GM21717 (cell line): ENCODE measurements around the gene FAM50A.
A peak's percentile ranks its signal among the peaks of the same experiment; 100 is the strongest.
"Not testable (repeated sequence)": the region's sequence is repeated elsewhere in the genome, so short reads cannot be mapped to it uniquely, and the experiment has no call there.

Experiments
- ATAC-seq: cut with Tn5 transposase; IDR thresholded peaks from one replicate; pipeline ENCODE4 v1.9.1; 2021; ENCODE audit warnings: mild to moderate bottlenecking, moderate library complexity; ENCODE audit not compliant: unreplicated experiment

Gene FAM50A, protein sequence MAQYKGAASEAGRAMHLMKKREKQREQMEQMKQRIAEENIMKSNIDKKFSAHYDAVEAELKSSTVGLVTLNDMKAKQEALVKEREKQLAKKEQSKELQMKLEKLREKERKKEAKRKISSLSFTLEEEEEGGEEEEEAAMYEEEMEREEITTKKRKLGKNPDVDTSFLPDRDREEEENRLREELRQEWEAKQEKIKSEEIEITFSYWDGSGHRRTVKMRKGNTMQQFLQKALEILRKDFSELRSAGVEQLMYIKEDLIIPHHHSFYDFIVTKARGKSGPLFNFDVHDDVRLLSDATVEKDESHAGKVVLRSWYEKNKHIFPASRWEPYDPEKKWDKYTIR

DNA sequence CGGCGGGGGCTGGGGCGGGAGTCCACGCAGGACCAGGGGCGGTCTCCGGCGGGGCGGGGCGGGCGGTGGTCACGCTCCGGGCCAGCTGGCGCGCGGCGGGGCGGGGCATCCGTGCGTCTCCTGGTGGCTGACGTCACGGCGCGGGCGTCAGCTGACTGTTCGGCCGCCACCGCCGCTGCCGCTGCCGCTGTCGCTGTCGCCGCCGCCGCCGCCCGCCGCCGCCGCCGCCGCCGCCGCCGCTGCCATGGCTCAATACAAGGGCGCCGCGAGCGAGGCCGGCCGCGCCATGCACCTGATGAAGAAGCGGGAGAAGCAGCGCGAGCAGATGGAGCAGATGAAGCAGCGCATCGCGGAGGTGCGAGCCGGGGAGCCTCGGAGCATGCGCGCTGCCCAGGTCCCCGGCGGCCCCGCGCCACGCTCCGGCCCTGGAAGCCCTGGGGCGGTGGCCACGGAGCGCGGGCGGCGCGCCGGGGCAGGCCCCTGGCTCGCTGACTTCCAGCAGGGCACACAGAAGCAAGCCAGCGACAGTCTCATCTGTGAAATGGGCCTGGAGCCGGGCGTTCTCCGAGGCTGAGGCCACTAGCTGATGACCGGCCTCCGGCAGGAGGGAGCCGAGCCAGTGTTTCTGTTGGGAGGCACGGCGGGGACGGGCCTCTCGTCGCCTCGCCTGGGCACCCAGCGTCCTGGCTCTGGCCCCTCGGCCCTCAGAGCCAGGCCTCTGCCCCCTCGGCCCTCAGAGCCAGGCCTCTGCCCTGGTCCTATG is at the start of gene FAM50A:
TSS of gene FAM50A (plus strand) at position 150 of the 763 bp plus-strand sequence. CDS start at position 245, 95 bp downstream.
- ATAC-seq, result peak; percentile 52

DNA sequence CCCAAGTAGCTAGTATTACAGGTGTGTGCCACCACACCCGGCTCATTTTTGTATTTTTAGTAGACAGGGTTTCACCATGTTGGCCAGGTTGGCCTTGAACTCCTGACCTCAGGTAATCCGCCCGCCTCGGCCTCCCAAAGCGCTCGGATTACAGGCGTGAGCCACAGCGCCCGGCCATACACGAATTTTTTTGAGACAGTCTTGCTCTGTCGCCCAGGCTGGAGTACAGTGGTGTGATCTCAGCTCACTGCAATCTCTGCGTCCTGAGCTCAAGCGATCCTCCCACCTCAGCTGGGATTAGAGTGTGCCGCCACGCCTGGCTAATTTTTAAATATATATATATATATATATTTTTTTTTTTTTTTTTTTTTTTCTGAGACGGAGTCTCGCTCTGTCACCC is 47.6 kb upstream of the FAM50A start:
- ATAC-seq, result not testable (repeated sequence)

DNA sequence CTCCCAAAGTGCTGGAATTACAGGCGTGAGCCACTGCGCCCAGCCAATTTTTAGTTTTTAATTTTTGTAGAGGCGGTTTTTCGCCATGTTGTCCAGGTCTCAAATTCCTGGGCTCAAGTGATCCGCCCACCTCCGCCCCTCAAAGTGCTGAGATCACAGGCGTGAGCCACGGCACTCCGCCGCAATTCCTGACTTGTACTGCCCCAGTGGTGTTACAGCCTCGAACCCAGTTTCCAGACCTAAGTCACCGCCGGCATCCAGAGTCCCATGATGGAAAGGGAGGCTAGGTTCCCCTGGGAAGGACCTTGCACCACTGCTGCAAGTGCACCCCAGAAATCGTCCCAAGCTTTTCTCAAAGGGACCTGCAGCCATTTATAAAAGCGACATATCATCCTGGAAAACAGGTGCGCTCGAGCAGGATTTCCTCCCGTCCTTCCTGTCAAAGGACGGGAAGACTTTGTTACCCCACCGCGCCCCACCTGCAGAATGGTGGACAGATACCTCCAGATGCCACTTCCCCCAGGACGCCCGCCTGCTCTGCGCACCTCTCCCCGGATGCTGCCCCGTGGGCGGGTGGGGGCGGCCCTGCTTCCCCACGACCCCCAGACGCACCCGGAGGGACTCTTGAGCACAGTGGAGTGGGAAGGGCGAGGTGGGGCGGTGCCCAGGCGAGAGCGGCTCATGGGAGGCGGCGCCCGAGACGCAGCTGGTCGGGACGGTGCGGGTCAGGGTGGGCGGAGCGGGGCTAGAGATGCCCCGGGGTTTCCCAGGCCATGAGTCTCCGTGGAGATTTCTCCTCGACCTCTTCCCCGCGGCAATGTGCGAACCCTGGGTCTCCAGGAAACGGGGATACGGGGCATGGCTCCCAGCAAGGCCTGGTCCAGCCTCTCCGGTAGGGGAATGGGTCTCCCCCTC is 46.7 kb upstream of the FAM50A start:
- ATAC-seq, result peak; percentile 47

DNA sequence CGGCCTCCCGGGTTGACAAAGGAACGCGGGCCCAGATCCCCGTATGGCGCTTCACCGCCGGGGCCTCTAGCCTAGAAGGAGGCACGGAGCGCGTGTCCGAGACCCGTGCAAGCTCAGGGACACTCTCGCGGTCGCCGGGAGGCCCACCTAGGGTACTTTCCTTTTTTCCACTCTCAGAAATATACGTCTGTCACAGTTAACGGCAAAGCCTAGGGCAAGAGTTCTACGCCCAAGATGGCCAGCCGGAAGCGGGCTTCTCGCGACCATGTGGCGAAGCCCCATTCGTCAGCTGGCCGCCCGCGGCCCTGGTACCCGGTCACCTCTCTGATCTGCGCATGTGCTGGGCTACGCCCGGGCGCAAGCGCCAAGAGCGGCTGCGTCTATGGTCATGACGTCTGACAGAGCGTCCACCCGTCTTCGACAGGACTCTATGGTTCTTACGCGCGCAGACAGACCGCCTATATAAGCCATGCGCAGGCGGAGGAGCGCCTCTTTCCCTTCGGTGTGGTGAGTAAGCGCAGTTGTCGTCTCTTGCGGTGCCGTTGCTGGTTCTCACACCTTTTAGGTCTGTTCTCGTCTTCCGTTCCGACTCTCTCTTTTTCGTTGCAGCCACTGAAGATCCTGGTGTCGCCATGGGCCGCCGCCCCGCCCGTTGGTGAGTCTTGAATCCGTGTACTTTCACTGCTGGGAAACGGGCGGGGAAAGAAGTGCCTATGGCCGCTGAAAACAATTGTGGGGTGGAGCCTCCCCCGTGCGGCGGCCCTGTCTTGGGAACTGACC is 45.9 kb upstream of the FAM50A start, which contains the start of gene RPL10:
TSS of gene RPL10 (plus strand) at position 490 of the 780 bp plus-strand sequence. CDS start at position 633, 143 bp downstream.
- ATAC-seq, result peak; percentile 65

DNA sequence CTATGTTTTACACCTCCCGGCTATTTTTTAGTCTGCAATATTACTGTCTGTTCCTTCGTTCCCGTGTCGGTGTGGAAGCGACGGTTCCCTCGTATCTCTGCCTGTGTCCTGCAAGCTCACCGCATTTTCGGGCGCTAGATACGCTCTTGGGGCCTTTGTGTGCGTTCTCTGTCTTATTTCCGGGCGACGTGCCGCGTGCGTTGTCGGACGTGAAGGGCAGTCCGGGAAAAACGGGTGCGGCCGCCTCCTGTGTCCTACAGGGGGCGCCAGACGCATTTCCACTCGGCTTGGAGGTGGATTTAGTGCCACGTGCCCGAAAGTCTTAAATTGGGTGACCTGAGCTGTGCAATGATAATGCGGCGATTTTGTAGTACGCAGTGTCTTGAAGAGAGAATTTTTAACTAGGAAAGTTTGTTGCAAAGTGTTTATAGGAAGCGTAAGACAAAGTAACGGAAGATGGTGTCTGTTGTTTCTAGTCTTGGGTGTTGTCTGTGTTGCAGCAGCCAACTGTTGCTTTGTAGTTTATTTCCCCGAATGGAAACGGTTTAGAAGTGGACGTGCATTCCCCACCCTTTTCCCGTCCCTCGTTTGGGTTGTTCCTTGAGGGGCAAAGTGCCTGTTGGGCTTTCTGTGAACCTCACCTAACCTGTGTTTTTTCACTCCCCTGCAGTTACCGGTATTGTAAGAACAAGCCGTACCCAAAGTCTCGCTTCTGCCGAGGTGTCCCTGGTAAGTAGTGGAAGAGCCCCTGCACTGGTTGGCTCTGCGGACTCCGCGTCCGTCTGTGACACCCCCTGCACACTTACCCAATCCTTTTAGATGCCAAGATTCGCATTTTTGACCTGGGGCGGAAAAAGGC is 45.0 kb upstream of the FAM50A start:
- peak; percentile 17 for ATAC-seq

DNA sequence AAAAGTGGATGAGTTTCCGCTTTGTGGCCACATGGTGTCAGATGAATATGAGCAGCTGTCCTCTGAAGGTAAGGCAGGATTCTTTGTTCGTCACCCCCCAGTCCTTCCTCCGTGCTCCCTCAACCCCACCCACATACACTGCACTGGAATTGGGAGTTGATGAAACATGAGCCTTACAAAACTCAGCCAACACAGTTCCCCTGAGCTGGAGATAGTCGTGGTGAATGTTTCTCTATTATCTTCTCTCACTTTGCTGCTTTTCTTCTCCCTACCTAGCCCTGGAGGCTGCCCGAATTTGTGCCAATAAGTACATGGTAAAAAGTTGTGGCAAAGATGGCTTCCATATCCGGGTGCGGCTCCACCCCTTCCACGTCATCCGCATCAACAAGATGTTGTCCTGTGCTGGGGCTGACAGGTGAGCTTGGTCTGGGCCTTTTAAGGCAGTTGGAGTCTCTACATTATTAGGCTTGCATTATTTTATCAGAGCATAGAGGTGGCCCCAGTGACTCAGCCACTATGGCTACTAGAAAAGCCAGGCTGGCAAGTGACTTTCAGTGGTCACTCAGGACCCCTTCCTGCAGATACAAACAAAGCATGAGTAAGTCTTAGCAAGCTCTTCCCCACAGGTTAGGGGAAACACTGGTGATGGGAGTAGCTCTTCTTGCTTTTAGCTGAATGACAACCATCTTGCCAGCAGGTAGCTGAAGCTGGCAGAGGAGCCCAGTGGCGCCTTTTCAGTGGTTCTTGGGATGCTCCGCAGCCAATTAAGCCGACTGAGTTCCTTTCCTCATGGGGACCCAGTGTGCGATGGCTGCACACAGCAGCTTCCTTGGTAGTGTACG is 44.2 kb upstream of the FAM50A start:
- no peak for ATAC-seq

DNA sequence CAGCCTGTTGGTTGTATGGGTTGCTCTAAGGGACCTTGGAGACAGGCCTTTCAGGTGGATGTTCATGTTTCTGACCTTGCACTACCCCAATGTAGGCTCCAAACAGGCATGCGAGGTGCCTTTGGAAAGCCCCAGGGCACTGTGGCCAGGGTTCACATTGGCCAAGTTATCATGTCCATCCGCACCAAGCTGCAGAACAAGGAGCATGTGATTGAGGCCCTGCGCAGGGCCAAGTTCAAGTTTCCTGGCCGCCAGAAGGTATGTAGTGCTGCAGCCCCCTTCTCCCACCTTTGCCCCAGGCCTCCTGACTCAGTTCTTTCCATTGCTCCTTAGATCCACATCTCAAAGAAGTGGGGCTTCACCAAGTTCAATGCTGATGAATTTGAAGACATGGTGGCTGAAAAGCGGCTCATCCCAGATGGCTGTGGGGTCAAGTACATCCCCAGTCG is 43.5 kb upstream of the FAM50A start:
- not testable (repeated sequence) for ATAC-seq

DNA sequence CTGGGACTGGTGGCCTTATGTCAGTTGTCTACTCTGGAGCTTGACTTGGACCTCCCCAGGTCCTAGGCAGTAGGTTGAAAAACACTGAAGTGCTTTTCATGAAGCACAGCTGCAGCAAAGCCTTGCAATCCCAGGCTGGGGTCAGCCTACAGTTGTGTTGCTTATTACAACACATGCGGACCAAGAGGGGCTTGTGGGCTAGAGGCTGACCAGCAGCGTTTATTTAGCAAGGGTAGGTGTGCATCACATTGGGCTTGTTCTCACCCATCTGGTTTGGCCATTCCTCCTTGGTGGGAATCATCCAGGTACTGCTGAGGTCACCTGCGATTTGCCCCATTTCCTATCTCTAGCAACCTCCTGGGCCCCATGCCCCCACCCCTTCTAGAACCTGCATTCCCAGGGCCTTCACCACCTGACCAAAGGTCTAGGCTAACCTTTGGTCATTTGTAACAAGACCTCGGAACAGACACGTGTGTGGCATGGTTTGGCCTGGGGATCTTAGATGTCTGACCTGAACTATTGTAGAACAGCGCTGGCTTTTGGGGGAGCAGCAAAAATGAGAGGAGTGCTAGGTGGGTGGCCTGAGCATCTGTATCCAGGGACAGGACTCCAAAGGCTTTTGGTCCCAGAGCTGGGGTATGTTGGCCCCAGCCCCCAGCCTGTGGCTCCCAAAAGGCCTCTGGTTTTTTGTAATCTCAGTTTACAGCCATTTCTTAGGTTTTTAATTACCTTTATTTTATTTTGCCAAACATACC is 42.7 kb upstream of the FAM50A start:
- ATAC-seq, result no peak

DNA sequence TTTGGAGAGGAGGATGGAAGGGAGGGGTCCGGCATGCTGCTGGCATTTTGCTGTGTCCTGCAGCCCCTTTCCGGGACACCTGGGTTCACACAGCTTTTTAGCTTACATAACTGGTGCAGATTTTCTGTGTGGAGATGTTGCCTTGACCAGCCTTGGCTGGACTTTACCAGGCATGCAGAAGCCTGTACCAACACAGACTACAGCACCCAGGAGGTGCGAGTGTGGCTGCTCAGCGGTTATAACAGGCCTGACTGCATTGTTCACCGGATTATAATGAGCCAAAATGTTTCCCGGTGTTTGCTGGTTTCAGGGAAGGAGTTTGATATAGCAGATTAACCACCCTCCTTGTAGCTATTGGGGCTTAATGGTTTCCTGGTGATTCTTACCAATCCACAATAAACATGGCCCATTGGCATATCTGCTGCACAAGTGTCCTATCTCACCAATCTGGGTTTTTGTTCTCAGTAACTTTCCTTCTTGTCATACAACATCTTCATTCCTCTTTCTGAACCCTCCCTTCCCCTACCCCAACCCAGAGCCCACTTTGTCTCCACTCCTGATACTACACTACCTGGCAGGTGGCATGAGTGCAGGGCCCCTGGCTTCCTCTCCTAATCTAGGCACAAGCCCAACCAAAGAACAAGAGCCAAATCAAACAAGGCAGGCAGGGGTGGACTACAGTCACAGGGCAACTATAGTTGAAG is 41.9 kb upstream of the FAM50A start:
- ATAC-seq, result no peak

DNA sequence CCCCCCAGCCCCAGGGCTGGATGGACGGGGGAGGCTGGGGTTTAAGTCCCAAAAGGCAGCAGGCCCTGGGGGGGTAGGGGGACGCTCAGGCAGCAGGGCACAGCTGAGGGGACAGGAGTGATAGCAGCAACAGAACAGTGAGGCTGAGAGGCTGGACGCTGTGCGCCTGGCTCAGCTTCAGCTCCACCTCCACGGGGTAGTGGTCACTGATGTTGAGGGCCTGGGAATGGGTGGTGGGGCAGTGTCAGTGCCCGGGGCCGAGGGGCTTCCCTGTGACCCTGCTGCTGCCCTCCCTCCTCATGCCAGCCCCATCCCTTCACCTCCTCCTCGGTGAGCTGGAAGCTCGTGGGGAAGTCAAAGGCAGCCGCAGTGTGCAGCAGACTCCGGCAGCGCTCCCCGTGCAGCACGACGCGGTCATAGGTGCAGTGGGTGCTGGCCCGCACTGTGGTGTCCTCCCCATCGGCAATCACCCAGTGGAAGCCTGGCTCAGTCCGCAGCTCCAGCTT is 41.3 kb upstream of the FAM50A start:
- ATAC-seq, result no peak

DNA sequence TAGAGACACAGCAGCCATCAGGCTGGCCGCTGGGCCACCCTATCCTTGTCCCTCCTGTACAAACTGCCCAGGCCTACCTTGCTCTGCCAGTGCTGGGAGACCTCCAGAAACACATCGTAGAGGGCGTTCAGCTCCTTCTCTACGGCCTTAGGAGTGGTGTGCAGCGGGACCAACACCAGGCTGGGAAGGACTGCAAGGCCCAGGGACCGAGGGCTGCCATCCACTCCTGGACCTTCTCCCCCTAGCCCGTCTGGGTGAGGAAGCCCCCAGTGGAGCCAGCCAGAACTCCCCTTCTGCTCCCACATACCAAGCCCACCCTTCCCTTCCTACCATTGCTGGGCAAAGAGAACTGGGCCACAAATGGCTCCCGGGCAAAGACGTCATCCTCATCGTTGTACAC is 40.7 kb upstream of the FAM50A start:
- no peak for ATAC-seq

DNA sequence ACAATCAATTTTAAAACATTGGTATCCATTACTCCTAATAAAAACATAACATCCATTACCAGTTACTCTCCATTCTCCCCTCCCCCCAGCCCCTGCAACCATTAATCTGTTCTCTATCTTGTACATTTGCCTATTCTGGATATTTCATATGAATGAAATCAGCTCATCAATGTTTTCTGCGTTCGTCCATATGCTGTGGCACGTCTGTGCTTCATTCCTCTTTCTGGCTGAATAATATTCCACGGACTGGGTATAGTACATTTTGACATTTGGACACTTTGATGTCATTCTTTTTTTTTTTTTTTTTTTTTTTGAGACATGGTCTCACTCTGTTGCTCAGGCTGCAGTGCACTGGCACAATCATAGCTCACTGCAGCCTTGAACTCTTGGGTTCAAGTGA is 40.1 kb upstream of the FAM50A start:
- ATAC-seq, result no peak

DNA sequence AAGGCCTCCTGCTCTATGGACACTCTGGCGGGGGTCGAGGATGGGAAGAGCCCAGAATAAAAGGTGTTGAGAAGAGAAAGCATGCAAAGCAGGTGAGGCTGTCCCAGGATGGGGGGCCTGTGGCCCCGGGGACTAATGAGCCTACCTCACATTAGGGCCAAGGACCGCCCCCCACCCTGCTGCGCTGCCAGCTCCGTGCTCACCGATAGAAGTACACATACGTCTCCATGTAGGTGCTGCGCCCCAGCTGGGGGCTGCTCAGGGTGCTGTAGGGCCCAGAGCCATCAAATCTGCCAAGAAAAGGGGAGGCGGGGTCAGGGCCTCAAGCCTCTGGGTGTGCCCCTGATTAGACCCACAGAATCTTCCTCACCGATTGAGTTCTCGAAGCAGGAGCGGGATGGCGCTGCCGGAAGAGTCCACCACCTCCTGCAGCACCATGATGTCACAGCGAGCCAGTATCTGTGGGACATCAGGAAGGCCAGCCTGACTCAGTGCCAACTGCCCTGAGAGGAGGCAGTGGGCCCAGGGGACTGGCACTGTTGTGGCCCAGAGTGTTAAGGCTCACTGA is 39.2 kb upstream of the FAM50A start:
- no peak for ATAC-seq

DNA sequence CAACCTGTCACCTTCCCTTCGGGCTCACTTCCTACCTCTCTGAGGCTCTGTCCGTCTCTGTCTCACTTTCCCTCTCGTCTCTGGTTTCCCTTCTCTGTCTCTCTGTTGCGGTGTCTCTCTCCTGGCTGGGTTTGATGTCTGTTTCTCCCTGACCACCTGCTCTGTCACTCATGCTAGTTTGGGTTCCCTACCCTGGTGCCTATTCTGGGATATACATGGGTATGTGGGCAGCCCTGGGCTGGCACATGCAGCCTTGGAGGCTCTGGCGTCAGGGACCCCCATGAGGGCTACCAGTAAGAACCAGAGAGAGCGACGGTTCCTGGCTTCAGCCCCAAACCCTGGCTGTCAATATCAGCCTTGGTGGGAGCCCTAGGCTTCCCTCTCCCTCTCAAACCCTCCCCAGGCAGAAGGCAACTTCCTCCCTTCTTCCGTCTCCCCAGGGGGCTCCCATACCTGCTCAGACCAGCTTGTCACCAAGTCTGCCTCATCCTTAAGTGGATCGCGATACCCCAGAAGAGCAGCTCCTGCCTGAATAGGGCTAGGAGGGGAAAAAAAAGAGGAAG is 35.2 kb upstream of the FAM50A start:
- ATAC-seq, result no peak

DNA sequence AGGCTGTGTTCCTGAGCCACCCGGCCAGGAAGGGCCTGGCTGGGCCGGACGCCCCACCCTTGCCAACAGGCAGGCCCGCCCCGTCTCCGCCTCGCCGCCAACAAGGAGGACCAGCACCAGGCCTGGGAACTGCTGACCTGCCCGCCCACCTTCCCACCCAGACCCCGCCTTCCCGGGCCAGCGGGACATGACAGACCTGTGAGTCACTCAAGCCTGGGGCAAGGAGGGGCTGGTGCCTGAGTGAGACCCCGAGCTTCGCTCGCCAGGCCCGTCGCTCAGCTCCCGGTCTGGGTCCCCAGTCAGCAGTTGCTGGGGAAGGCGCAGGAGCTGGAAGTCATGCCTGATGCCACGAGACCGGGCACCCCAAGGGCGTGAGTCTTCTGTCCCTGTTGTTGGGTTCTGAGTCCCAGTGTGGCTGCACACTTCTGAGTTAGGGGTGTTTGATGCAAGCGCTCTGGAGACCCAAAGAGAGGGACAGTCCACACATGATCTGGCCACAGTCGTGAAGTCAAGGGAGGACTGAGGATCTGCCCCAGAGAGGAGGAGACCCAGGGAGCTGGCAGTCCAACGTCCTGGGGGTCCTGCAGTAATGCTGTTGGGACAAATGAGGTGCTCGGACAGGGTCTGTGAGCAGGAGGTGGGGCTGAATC is 34.6 kb upstream of the FAM50A start, which contains the start of gene DNASE1L1:
TSS of gene DNASE1L1 (minus strand) at position 33 of the 650 bp plus-strand sequence. CDS start 3,686 bp downstream, outside the sequence.
- no peak for ATAC-seq

DNA sequence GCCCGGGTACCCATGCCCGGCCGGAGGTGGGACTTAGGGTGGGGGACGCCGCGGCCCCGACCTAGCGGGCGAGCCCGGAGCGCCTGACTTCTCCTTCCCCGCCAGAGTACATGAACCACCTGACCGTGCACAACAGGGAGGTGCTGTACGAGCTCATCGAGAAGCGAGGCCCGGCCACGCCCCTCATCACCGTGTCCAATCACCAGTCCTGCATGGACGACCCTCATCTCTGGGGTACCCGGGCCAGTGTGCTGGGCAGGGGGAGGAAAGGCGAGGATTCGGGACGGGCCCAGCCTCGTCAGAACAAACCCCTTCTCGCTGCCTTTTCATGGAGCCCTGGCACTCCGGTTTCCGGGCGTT is 32.0 kb upstream of the FAM50A start:
- peak; percentile 57 for ATAC-seq
